Activated naive CD4-positive, alpha-beta T cell treated with anti-CD3 and anti-CD28 coated beads for 36 hours (primary cell): Measurements from ENCODE around the gene XXYLT1. TPM values are rescaled to one million over a fixed set of nuclear protein-coding genes. Genes with fewer than 3 reads are reported as not detected.

Experiments
- CTCF ChIA-PET: fragments of 350-600 bp; sonication (Branson Sonifier 250); formaldehyde crosslinking; loops from one replicate; lab custom pipeline; 2021; ENCODE audit warnings: antibody characterized with exemption; lab: Charles Lee
- DNase-seq: peaks from one replicate; pipeline ENCODE4 v3.0.0-alpha.2; 2020
- H3K27ac Mint-ChIP-seq: one replicate; pipeline ENCODE4 v1.8.0; 2021; ENCODE audit warnings: mild to moderate bottlenecking, mixed read lengths
- H3K27me3 Mint-ChIP-seq: one replicate; pipeline ENCODE4 v1.8.0; 2021; ENCODE audit warnings: low read depth, mixed read lengths
- H3K36me3 Mint-ChIP-seq: one replicate; pipeline ENCODE4 v1.8.0; 2021; ENCODE audit warnings: low read depth, mixed read lengths
- H3K4me1 Mint-ChIP-seq: one replicate; pipeline ENCODE4 v1.8.0; 2021; ENCODE audit warnings: low read depth, mixed read lengths
- H3K4me3 Mint-ChIP-seq: one replicate; pipeline ENCODE4 v1.8.0; 2021; ENCODE audit warnings: mild to moderate bottlenecking, moderate library complexity, mixed read lengths
- H3K9me3 Mint-ChIP-seq: one replicate; pipeline ENCODE4 v1.8.0; 2021; ENCODE audit warnings: mixed read lengths
- intact Hi-C: fragments of 100-400 bp; cut with micrococcal nuclease; formaldehyde crosslinking; loops from one replicate; pipeline ENCODE4 v1.15.1; 2023
- total RNA-seq, 2 experiments: library from RNA; stranded (reverse); gene quantifications; one replicate each; pipeline ENCODE4 v1.2.3, GENCODE V29; 2021

XXYLT1 gene
- total RNA-seq, 2 experiments from 2014 or later, result 1.8 to 2.5 TPM

DNA sequence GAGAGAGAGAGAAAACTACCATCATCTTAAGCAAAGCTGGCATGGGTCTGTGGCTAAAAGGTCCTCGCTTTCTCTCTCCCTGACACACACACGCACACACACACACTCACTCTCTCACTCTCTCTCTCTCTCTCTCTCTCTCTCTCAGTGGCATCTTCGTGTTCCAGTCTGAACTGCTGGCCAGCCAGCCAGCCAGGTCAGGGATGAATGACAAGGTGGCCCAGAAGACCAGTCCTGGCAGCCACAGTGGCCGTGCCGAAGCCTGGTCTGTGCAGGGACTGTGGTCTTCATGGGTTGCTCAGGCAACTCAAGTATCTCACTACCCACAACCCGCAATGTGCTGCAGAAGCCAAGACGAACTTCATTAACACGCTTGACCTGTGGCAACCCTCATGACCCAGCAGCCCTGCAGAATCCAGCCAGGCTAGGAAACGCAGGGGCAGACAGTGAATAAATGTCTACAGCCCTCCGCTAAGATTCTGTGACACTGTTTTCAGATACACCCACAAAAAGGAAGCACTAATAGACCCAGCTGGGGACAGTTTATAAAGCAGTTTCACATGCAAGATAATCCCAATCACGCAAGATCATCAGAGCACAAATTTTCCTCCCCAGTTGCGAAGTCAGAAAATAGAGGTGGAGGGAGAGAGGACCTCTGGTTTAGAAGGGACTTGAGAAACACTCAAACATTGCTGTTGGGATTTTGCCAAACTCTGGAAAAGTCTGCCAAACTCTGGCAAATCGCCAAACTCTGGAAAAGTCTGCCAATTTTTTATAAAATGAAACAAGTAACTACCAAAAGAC is 66.4 kb downstream of the XXYLT1 start:
- no peak overlapping the region for H3K27ac Mint-ChIP-seq
- intact Hi-C loops, result no loop called here
- H3K36me3 Mint-ChIP-seq, result no peaks in the 10 kb centered on the region
- no peak for DNase-seq
- H3K27me3 Mint-ChIP-seq, result no peaks in the 10 kb centered on the region
- H3K4me1 Mint-ChIP-seq, result no peaks in the 10 kb centered on the region
- H3K4me3 Mint-ChIP-seq, result no peak overlapping the region
- H3K9me3 Mint-ChIP-seq, result no peaks in the 10 kb centered on the region
- CTCF ChIA-PET, result no interaction called here

DNA sequence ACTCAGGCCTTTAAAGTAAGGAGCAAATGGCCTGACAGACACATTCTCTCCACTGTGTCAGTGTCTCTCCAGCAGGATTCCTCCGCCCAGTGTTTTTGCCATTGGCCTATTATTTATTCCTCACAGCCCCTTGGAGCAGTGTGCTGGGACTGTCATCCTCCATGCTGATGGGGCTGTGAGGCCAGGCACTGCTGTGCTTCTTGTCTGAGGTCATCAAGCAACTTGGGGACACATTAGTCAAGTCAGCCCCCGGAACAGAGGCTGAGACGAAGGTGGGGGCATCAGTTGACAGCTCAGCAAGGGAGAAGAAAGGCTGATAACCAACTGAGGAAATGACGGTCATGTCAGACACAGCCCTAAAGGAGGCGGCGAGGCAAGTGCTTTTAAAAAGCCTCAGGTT is 67.4 kb downstream of the XXYLT1 start:
- no peak for DNase-seq
- CTCF ChIA-PET, result no interaction called here
- H3K4me3 Mint-ChIP-seq, result no peak overlapping the region
- no peaks in the 10 kb centered on the region for H3K9me3 Mint-ChIP-seq
- intact Hi-C loops, result no loop called here
- no peaks in the 10 kb centered on the region for H3K27me3 Mint-ChIP-seq
- H3K4me1 Mint-ChIP-seq, result no peaks in the 10 kb centered on the region
- no peak overlapping the region for H3K27ac Mint-ChIP-seq
- no peaks in the 10 kb centered on the region for H3K36me3 Mint-ChIP-seq

DNA sequence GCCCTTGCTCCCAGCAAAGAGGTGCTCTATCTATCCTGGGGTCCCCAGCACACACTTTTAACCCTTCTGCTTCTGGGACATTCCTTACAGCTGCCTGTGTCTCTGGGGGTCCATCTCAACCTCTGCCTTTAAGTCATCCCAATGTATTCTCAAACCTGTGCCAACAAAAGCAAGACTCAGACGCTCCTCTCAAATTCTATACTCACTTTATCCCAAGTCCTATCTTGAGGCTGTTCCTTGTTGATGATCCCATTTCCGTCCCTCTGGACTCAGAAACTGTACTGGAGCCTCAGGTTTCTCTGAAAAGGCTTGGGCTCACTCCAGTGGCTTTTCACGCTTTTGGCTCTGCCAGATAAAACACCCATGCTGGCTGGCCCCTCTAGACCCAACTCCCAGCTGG is 69.7 kb downstream of the XXYLT1 start:
- H3K4me1 Mint-ChIP-seq, result peaks cover 4% of the 10 kb centered on the region
- DNase-seq, result no peak
- no peaks in the 10 kb centered on the region for H3K9me3 Mint-ChIP-seq
- no peaks in the 10 kb centered on the region for H3K36me3 Mint-ChIP-seq
- CTCF ChIA-PET, result no interaction called here
- no peak overlapping the region for H3K27ac Mint-ChIP-seq
- H3K4me3 Mint-ChIP-seq, result no peak overlapping the region
- no peaks in the 10 kb centered on the region for H3K27me3 Mint-ChIP-seq
- intact Hi-C loops, result no loop called here

DNA sequence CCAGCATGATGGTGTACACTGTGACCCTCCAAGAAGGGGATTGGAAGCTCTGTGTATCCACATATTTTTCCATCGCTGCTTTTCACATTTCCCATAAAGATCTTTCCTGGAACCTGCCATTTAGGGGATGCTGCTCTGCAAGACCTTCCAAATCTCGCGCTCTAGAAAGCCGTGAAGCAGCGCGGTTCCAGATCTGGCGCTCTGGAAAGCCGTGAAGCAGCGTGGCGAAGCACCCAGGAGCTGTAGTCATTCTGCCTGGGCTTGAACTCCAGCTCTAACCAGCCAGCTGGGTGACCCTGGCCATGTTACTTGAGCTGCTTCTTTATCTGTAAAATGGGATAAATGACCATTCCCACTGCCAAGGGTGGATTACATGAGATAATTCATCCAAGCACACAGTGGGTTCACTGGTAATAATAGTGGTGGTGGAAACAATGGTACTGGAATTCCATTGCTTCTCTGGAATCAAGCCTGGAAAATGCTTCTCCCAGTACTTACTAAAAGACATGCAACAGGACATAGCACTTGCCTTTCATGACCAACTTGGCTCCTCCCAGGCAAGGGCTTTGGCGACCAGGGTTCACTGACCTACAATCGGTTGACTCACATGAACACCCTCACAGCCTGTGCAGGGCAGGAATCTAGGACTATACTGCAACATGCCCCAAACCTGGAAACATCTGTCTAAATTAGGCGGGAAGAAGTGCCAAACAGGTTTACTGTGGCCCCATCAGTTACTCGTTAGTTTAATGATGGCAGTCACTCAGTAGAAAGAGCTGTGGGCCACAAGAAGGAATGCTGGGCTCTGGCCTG is 70.7 kb downstream of the XXYLT1 start:
- Mint-ChIP-seq H3K36me3 (no peaks in the 10 kb centered on the region), H3K27me3 (no peaks in the 10 kb centered on the region), H3K4me3 (no peak overlapping the region), H3K4me1 (peaks cover 8% of the 10 kb centered on the region), H3K27ac (no peak overlapping the region), H3K9me3 (no peaks in the 10 kb centered on the region)
- intact Hi-C loops, result no loop called here
- CTCF ChIA-PET, result no interaction called here
- DNase-seq, result no peak

- no peaks in the 10 kb centered on the region for H3K27me3 Mint-ChIP-seq
- no peak overlapping the region for H3K27ac Mint-ChIP-seq
- H3K36me3 Mint-ChIP-seq, result no peaks in the 10 kb centered on the region
- no peak overlapping the region for H3K4me3 Mint-ChIP-seq
- intact Hi-C loops, result no loop called here
- CTCF ChIA-PET, result interaction anchor here (0.6 kb wide), 1 partner anchor 126 kb away, joined by 3 read pairs; no protein-coding TSS in a partner anchor
- peaks cover 15% of the 10 kb centered on the region for H3K4me1 Mint-ChIP-seq
- H3K9me3 Mint-ChIP-seq, result no peaks in the 10 kb centered on the region
- no peak for DNase-seq
Observed at GRCh38 chr3:195198426-195199346, 72.3 kb downstream of the XXYLT1 start.

GRCh38 chr3:195197765-195198425 is 73.1 kb downstream of the XXYLT1 start:
- CTCF ChIA-PET, result no interaction called here
- Mint-ChIP-seq H3K36me3 (no peaks in the 10 kb centered on the region), H3K27ac (no peak overlapping the region), H3K9me3 (no peaks in the 10 kb centered on the region), H3K27me3 (no peaks in the 10 kb centered on the region), H3K4me3 (no peak overlapping the region), H3K4me1 (peaks cover 15% of the 10 kb centered on the region)
- no peak for DNase-seq
- intact Hi-C loops, result no loop called here

- peaks cover 4% of the 10 kb centered on the region for H3K36me3 Mint-ChIP-seq
- CTCF ChIA-PET, result no interaction called here
- H3K27me3 Mint-ChIP-seq, result no peaks in the 10 kb centered on the region
- H3K9me3 Mint-ChIP-seq, result peaks cover 6% of the 10 kb centered on the region
- DNase-seq, result no peak
- intact Hi-C loops, result no loop called here
- peaks cover 15% of the 10 kb centered on the region for H3K4me1 Mint-ChIP-seq
- H3K27ac Mint-ChIP-seq, result no peak overlapping the region
- H3K4me3 Mint-ChIP-seq, result no peak overlapping the region
Observed at GRCh38 chr3:195196266-195196665, 74.7 kb downstream of the XXYLT1 start.

DNA sequence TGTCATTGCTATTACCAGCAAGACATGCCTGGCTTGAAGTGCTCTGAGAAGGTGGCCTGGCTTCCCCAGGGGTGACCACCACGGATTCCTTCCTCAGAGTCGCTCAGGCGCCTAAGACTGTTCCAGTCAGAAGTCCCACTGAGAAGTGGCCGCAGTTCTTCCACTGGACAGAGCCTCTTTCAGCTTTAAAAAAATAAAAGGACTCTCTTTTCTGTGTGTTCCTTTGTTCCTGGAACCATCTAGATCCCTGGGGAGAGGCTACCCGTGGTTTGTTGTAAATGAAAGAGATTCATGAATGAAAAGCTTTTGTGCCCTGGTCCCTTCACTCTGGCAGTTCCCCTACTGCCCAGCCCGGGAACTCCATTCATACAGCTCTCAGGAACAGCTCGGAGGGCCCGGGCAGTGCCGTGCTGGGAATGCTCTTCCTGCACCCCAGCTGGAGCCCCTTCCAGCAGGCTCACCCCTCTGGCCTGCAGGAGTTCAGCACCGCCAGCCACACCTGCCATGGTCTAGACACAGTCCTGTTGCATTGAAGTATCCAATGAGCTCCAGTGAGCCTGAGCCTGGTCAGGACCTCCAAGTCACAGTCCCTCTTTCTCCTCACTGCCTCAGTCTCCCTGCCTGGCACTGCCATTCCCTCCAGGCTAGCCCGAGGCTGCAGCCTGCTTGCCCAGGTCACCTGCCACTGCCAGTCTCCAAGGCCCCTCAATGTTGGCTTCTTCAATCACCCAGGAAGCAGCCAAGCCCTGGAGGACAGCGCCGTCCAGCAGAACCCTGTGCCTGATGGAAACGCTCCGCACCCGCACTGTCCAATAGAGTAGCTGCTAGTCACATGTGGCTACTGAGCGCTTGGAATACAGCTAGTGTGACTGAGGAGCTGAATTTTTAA is 75.4 kb downstream of the XXYLT1 start:
- no peaks in the 10 kb centered on the region for H3K27me3 Mint-ChIP-seq

GRCh38 chr3:195194559-195195206 is 76.3 kb downstream of the XXYLT1 start:
- H3K27ac Mint-ChIP-seq, result no peak overlapping the region

More for the DNA sequence above, 75.4 kb downstream of the XXYLT1 start:
- CTCF ChIA-PET, result no interaction called here
- Mint-ChIP-seq H3K36me3 (peaks cover 4% of the 10 kb centered on the region), H3K4me1 (peaks cover 15% of the 10 kb centered on the region), H3K27ac (no peak overlapping the region), H3K4me3 (no peak overlapping the region), H3K9me3 (peaks cover 9% of the 10 kb centered on the region)
- no peak for DNase-seq
- intact Hi-C loops, result loop anchor here (1.0 kb wide), 1 partner anchor 10 kb away; no protein-coding TSS in a partner anchor

DNA sequence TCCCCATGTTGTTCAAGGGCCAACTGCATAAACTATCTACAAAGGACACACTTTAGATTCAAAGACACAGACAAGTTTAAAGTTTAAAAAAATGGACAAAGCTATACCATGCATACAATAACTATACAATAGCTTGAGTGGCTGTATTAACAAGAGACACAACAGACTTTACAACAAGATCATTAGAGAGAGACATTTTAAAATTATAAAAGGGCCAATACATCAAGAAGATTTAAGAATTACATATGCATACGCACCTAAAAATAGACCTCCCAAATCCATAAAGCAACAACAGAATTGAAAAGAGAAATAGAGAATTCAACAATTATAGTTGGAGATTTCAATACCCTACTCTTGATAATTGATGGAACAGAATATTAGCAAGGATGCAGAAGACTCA is 79.4 kb downstream of the XXYLT1 start:
- Mint-ChIP-seq H3K27ac (no peak overlapping the region), H3K9me3 (peaks cover 9% of the 10 kb centered on the region), H3K4me1 (peaks cover 16% of the 10 kb centered on the region), H3K4me3 (no peak overlapping the region), H3K27me3 (no peaks in the 10 kb centered on the region), H3K36me3 (peaks cover 4% of the 10 kb centered on the region)
- intact Hi-C loops, result no loop called here
- CTCF ChIA-PET, result no interaction called here
- no peak for DNase-seq

More at GRCh38 chr3:195194559-195195206, 76.3 kb downstream of the XXYLT1 start:
- H3K27me3 Mint-ChIP-seq, result no peaks in the 10 kb centered on the region
- CTCF ChIA-PET, result interaction anchor here (0.7 kb wide), 1 partner anchor 657 kb away, joined by 3 read pairs; no protein-coding TSS in a partner anchor
- H3K9me3 Mint-ChIP-seq, result peaks cover 9% of the 10 kb centered on the region
- intact Hi-C loops, result loop anchor here (1.0 kb wide), 1 partner anchor 9 kb away; no protein-coding TSS in a partner anchor
- no peak overlapping the region for H3K4me3 Mint-ChIP-seq
- DNase-seq, result no peak
- H3K4me1 Mint-ChIP-seq, result peaks cover 15% of the 10 kb centered on the region
- H3K36me3 Mint-ChIP-seq, result peaks cover 4% of the 10 kb centered on the region
